Kidney (tissue), 14 donors: ENCODE measurements around the gene USP16. TPM values are rescaled to one million over a fixed set of nuclear protein-coding genes. Genes with fewer than 3 reads are reported as not detected.
"Not testable (repeated sequence)": the region's sequence is repeated elsewhere in the genome, so short reads cannot be mapped to it uniquely, and the experiment has no call there.

Source experiments
- DNase-seq, 5 donors: peaks; one replicate each; pipeline ENCODE4 v3.0.0-alpha.2; 2013 to 2020
- FAIRE-seq: peaks from 2 replicates; lab custom pipeline; 2012; peaks lifted over from hg19 to GRCh38; lab: Jason Lieb, UNC
- H3K27ac ChIP-seq, 2 donors: one replicate each; pipeline ENCODE4 v1.7.0; 2013; ENCODE audit warnings: low read depth in 2 of 2, low read length in 2 of 2, inconsistent platforms in 1 of 2
- H3K27me3 ChIP-seq: one replicate; pipeline ENCODE4 v1.7.1; 2013; ENCODE audit warnings: low read length, inconsistent platforms; ENCODE audit not compliant: control insufficient read depth, insufficient read depth
- H3K36me3 ChIP-seq, 3 donors: one replicate each; pipeline versions ENCODE4 v1.7.0 to v1.7.1; 2013; ENCODE audit warnings: low read length in 3 of 3, control low read depth in 1 of 3, inconsistent platforms in 1 of 3; ENCODE audit not compliant: insufficient read depth in 3 of 3, control insufficient read depth in 2 of 3
- H3K4me1 ChIP-seq, 3 donors: one replicate each; pipeline versions ENCODE4 v1.7.0 to v1.7.1; 2013; ENCODE audit warnings: low read length in 3 of 3, inconsistent platforms in 1 of 3, low read depth in 1 of 3; ENCODE audit not compliant: control insufficient read depth in 2 of 3, insufficient read depth in 2 of 3
- H3K4me3 ChIP-seq, 3 donors: one replicate each; pipeline versions ENCODE4 v1.7.0 to v1.8.1; 2013; ENCODE audit warnings: low read length in 3 of 3, control low read depth in 1 of 3, inconsistent platforms in 1 of 3
- H3K9ac ChIP-seq, 3 donors: one replicate each; pipeline versions ENCODE4 v1.7.0 to v1.7.1; 2013; ENCODE audit warnings: low read length in 3 of 3, control low read depth in 1 of 3, inconsistent platforms in 1 of 3
- H3K9me3 ChIP-seq, 3 donors: one replicate each; pipeline versions ENCODE4 v1.7.0 to v1.7.1; 2013; ENCODE audit warnings: low read length in 3 of 3, control low read depth in 1 of 3, inconsistent platforms in 1 of 3; ENCODE audit not compliant: control insufficient read depth in 2 of 3, insufficient read depth in 1 of 3
- CTCF ChIP-seq: IDR thresholded peaks from 3 replicates; pipeline ENCODE4 v1.5.1; 2012; ENCODE audit warnings: mild to moderate bottlenecking, moderate library complexity, borderline replicate concordance; ENCODE audit not compliant: insufficient read depth; ENCODE audit errors: extremely low read depth
- intact Hi-C: fragments of 100-400 bp; cut with DNase I; formaldehyde crosslinking; loops from one replicate; pipeline ENCODE4 v1.11.1; 2022
- polyA plus RNA-seq: library from polyadenylated mRNA; stranded (reverse); fragments of 350-450 nt; fragmentation: Illumina TruSeq; extraction: RNeasy Lipid Tissue Mini Kit (QIAGEN cat#74804); gene quantifications from one replicate; pipeline ENCODE4 v1.2.3, GENCODE V29; 2014; ENCODE audit warnings: low read depth, low replicate concordance; ENCODE audit not compliant: insufficient read depth
- total RNA-seq: library from RNA; stranded (reverse); fragmentation: NEBNext Ultra II Directional; extraction: Animal tissue kit (Norgen Biotek cat#: 25700); gene quantifications from one replicate; pipeline ENCODE4 v1.2.1, GENCODE V29; 2021
- donor health status: control.
- donor health status: control.
- donor health status: control.
- donor health status: control.
- donor health status: control.
- donor health status: DM: yes; HTN: yes; CAD: no.
- donor health status: Normal renal cell carcinoma (clear cell type).

USP16 gene
- total and polyA plus RNA-seq, 2 donors from 2014 or later: 17.8 to 35.8 TPM

- no peak overlapping the region for H3K4me3 ChIP-seq
- no peak overlapping the region for H3K27ac ChIP-seq
- peaks cover 2 to 27% (median 18%) of the 10 kb centered on the region in 3 donors for H3K36me3 ChIP-seq
- TF ChIP-seq CTCF: no peak
- no peaks in the 10 kb centered on the region for H3K4me1 ChIP-seq
- DNase-seq (no peak), FAIRE-seq (no peak)
- no peak overlapping the region for H3K9ac ChIP-seq
- no peaks in the 10 kb centered on the region for H3K9me3 ChIP-seq
- intact Hi-C loops: no loop called here
- no peaks in the 10 kb centered on the region for H3K27me3 ChIP-seq
Observed at GRCh38 chr21:28982637-28983036, 41.8 kb upstream of the USP16 start.

GRCh38 chr21:28986677-28987076 is 37.8 kb upstream of the USP16 start:
- intact Hi-C loops: no loop called here
- Histone ChIP-seq H3K27ac (no peak overlapping the region), H3K9me3 (no peaks in the 10 kb centered on the region), H3K9ac (no peak overlapping the region), H3K27me3 (no peaks in the 10 kb centered on the region), H3K4me3 (no peak overlapping the region), H3K4me1 (no peaks in the 10 kb centered on the region), H3K36me3 (peaks cover 2 to 16% (median 12%) of the 10 kb centered on the region in 3 donors)
- no peak for TF ChIP-seq CTCF
- DNase-seq: peak in 2 of 5 donors; percentile 31 to 76
- FAIRE-seq: no peak

GRCh38 chr21:28988146-28988545 is 36.3 kb upstream of the USP16 start:
- H3K9ac ChIP-seq, H3K27me3 ChIP-seq, H3K36me3 ChIP-seq, FAIRE-seq, DNase-seq, H3K4me3 ChIP-seq, H3K4me1 ChIP-seq, H3K27ac ChIP-seq, H3K9me3 ChIP-seq, intact Hi-C loops: not testable (repeated sequence)

GRCh38 chr21:28991861-28992525 is 32.5 kb upstream of the USP16 start:
- Histone ChIP-seq H3K9ac (peak overlapping the region; percentile 71 to 97 (median 85)), H3K27me3 (no peaks in the 10 kb centered on the region), H3K4me1 (peaks cover 0 to 2% (median 0%) of the 10 kb centered on the region in 3 donors), H3K36me3 (no peaks in the 10 kb centered on the region), H3K4me3 (peak overlapping the region; percentile 81 to 100 (median 93)), H3K27ac (peak overlapping the region; percentile 84 to 88), H3K9me3 (no peaks in the 10 kb centered on the region)
- DNase-seq: peak in 3 of 5 donors; percentile 15 to 38 (median 22)
- intact Hi-C loops: no loop called here
- no peak for FAIRE-seq
- no peak for TF ChIP-seq CTCF
